ENCODE measurements around the gene APAF1. TPM values are rescaled to one million over a fixed set of nuclear protein-coding genes. Genes with fewer than 3 reads are reported as not detected.

APAF1 gene
- total and polyA plus RNA-seq, 2 donors (not counting 3 experiments of a cell fraction or from before 2014, with no cell fraction given): 7.2 to 35.2 TPM

- H3K9me3 ChIP-seq (replicated peaks; ENCODE audit: control insufficient read depth, insufficient read depth, low read length): no peaks in the 10 kb centered on the region
- no peaks in the 10 kb centered on the region for H3K9me1 ChIP-seq (replicated peaks; ENCODE audit: control insufficient read depth, extremely low read depth, insufficient read depth, low read length)
- dilution Hi-C loops (cut with MboI; ENCODE audit: extremely low pct_ligation_motif_present, low sequenced_read_pairs): no loop called here
- no peaks in the 10 kb centered on the region for H4K20me1 ChIP-seq (replicated peaks; ENCODE audit: control insufficient read depth, extremely low read depth, insufficient read depth, low read length)
- no peaks in the 10 kb centered on the region for H3K4me1 ChIP-seq (ENCODE audit: control insufficient read depth, extremely low read depth, insufficient read depth, low read length)
- H3K27ac ChIP-seq (ENCODE audit: insufficient read depth, low read depth, low read length): no peak overlapping the region
- no TSS peak for BruUV-seq (replicated peaks)
- FAIRE-seq (no peak), DNase-seq (ENCODE audit: low read depth, low spot score) (no peak)
- CTCF ChIA-PET: no interaction called here
- intact Hi-C loops (cut with micrococcal nuclease): no loop called here
- H3K4me2 ChIP-seq (ENCODE audit: insufficient read depth, low read length): no peak overlapping the region
- no peaks in the 10 kb centered on the region for H3K79me2 ChIP-seq (ENCODE audit: control insufficient read depth, insufficient read depth, low read length)
- no peak overlapping the region for H3K4me3 ChIP-seq (replicated peaks in 1 of 3; ENCODE audit: insufficient read depth in 1 of 3, low read depth in 1 of 3, low read length in 3 of 3)
- POLR2A ChIA-PET: no interaction called here
- no peaks in the 10 kb centered on the region for H3K36me3 ChIP-seq (ENCODE audit: control insufficient read depth in 2 of 2, extremely low read depth in 1 of 2, insufficient read depth in 2 of 2, low read length in 2 of 2)
- no peak for TF ChIP-seq JUN (IDR thresholded peaks at IDR 0.05; ENCODE audit: borderline replicate concordance, insufficient read depth, insufficient read length, low read depth)
- no peak for TF ChIP-seq MAX (IDR thresholded peaks at IDR 0.05; ENCODE audit: insufficient read depth, insufficient read length)
- TF ChIP-seq POLR2AphosphoS5 (IDR thresholded peaks at IDR 0.05; ENCODE audit: insufficient read depth, low read depth, low read length): no peak
- no peak for TF ChIP-seq GATA2 (IDR thresholded peaks at IDR 0.05; ENCODE audit: insufficient read depth, insufficient read length, low read depth, low read length)
- TF ChIP-seq CTCF (IDR thresholded peaks at IDR 0.05; ENCODE audit: extremely low read depth in 1 of 2, insufficient read depth in 1 of 2, low read depth in 1 of 2, low read length in 2 of 2): no peak
- no peak for TF ChIP-seq EZH2 (IDR thresholded peaks at IDR 0.05; ENCODE audit: borderline replicate concordance, low read depth, low read length, severe bottlenecking)
- no peak for TF ChIP-seq POLR2A (IDR thresholded peaks at IDR 0.05; ENCODE audit: low read depth, low read length)
- no peak for TF ChIP-seq FOS (IDR thresholded peaks at IDR 0.05; ENCODE audit: borderline replicate concordance, insufficient read depth, low read length)
- TF ChIP-seq MYC (IDR thresholded peaks at IDR 0.05; ENCODE audit: low read depth, low read length): no peak
- no peak overlapping the region for H2AFZ ChIP-seq (ENCODE audit: low read depth, low read length)
- peaks cover 2 to 8% of the 10 kb centered on the region in 2 experiments for H3K27me3 ChIP-seq (ENCODE audit: control insufficient read depth in 2 of 2, insufficient read depth in 2 of 2, low read length in 2 of 2)
- H3K9ac ChIP-seq (replicated peaks; ENCODE audit: extremely low read depth, insufficient read depth, low read length): no peak overlapping the region
These were observed 118.6 kb downstream of the APAF1 start for GRCh38 chr12:98763656-98764055.
